ENCODE measurements around the gene FAM200C. TPM values are rescaled to one million over a fixed set of nuclear protein-coding genes. Genes with fewer than 3 reads are reported as not detected.

The FAM200C gene
- total RNA-seq, 2 experiments from 2014 or later: 0.29 to 0.45 TPM

- ChIA-PET CTCF (interaction anchor here (0.9 to 1.2 kb wide), 2 partner anchors 12 to 330 kb away, joined by 3 to 7 read pairs; no protein-coding TSS in a partner anchor), POLR2A (no interaction called here)
- Mint-ChIP-seq H3K9me3 (ENCODE audit: insufficient read depth) (no peaks in the 10 kb centered on the region), H3K4me3 (no peak overlapping the region), H3K36me3 (ENCODE audit: low read depth) (no peaks in the 10 kb centered on the region), H3K27me3 (ENCODE audit: low read depth) (peaks cover 4% of the 10 kb centered on the region), H3K27ac (no peak overlapping the region), H3K4me1 (ENCODE audit: low read depth) (no peaks in the 10 kb centered on the region)
- DNase-seq (no peak), ATAC-seq (no peak)
Observed at GRCh38 chr5:160352308-160352707, 47.5 kb downstream of the FAM200C start.

- ChIA-PET CTCF (no interaction called here), POLR2A (no interaction called here)
- DNase-seq (no peak), ATAC-seq (no peak)
- Mint-ChIP-seq H3K4me3 (no peak overlapping the region), H3K4me1 (ENCODE audit: low read depth) (no peaks in the 10 kb centered on the region), H3K36me3 (ENCODE audit: low read depth) (no peaks in the 10 kb centered on the region), H3K27ac (no peak overlapping the region), H3K9me3 (ENCODE audit: insufficient read depth) (no peaks in the 10 kb centered on the region), H3K27me3 (ENCODE audit: low read depth) (peaks cover 4% of the 10 kb centered on the region)
Observed at GRCh38 chr5:160349935-160350303, 49.9 kb downstream of the FAM200C start.

GRCh38 chr5:160349249-160349934, 50.5 kb downstream of the FAM200C start:
- no peak overlapping the region for H3K27ac Mint-ChIP-seq
- ChIA-PET POLR2A (no interaction called here), CTCF (no interaction called here)
- no peaks in the 10 kb centered on the region for H3K4me1 Mint-ChIP-seq (ENCODE audit: low read depth)
- H3K9me3 Mint-ChIP-seq (ENCODE audit: insufficient read depth): no peaks in the 10 kb centered on the region
- ATAC-seq: no peak
- peaks cover 4% of the 10 kb centered on the region for H3K27me3 Mint-ChIP-seq (ENCODE audit: low read depth)
- no peaks in the 10 kb centered on the region for H3K36me3 Mint-ChIP-seq (ENCODE audit: low read depth)
- DNase-seq: no peak
- H3K4me3 Mint-ChIP-seq: no peak overlapping the region

GRCh38 chr5:160348080-160348479, 51.8 kb downstream of the FAM200C start:
- ATAC-seq (no peak), DNase-seq (no peak)
- H3K9me3 Mint-ChIP-seq (ENCODE audit: insufficient read depth): no peaks in the 10 kb centered on the region
- peaks cover 3% of the 10 kb centered on the region for H3K27me3 Mint-ChIP-seq (ENCODE audit: low read depth)
- no peaks in the 10 kb centered on the region for H3K36me3 Mint-ChIP-seq (ENCODE audit: low read depth)
- H3K27ac Mint-ChIP-seq: no peak overlapping the region
- ChIA-PET POLR2A (interaction anchor here (0.6 kb wide), 1 partner anchor 71 kb away, joined by 3 read pairs; the partner anchor contains the start of gene SLU7), CTCF (interaction anchor here (0.9 to 1.6 kb wide), 2 partner anchors 149 to 326 kb away, joined by 3 to 5 read pairs; no protein-coding TSS in a partner anchor)
- H3K4me3 Mint-ChIP-seq: no peak overlapping the region
- peaks cover 9% of the 10 kb centered on the region for H3K4me1 Mint-ChIP-seq (ENCODE audit: low read depth)

- Mint-ChIP-seq H3K4me3 (no peak overlapping the region), H3K4me1 (ENCODE audit: low read depth) (peaks cover 9% of the 10 kb centered on the region), H3K36me3 (ENCODE audit: low read depth) (no peaks in the 10 kb centered on the region), H3K9me3 (ENCODE audit: insufficient read depth) (no peaks in the 10 kb centered on the region), H3K27me3 (ENCODE audit: low read depth) (peaks cover 3% of the 10 kb centered on the region), H3K27ac (no peak overlapping the region)
- ChIA-PET POLR2A (no interaction called here), CTCF (interaction anchor here (1.6 kb wide), 1 partner anchor 326 kb away, joined by 5 read pairs; no protein-coding TSS in a partner anchor)
- DNase-seq: no peak
- no peak for ATAC-seq
Observed at GRCh38 chr5:160347448-160347847, 52.4 kb downstream of the FAM200C start.

Other genes starting within 250 kb of the FAM200C start
- gene FABP6, start 170.5 kb downstream of the FAM200C start, total RNA-seq: not detected
- gene CCNJL, start 87.5 kb downstream of the FAM200C start, total RNA-seq: under 1 TPM in 1 of 2 experiments, not detected in 1; 0.23 TPM
- not detected for gene C1QTNF2, start 29.4 kb downstream of the FAM200C start, total RNA-seq
- 10 to 100 TPM; 41.0 to 46.9 TPM for gene SLU7, start 19.0 kb upstream of the FAM200C start, total RNA-seq
- gene PTTG1, start 21.8 kb upstream of the FAM200C start, total RNA-seq: 100 to 1,000 TPM; 138 to 140 TPM

Measured in activated CD8-positive, alpha-beta T cell treated with anti-CD3 and anti-CD28 coated beads, Interleukin-2, amount 10 ng/mL, durations not matched to agents 7 days and 5 days (primary cell).